GM13976 (cell line): ENCODE results near the gene NTRK2.

Source experiments
- DNase-seq: peaks from one replicate; pipeline ENCODE4 v3.0.0; 2012; ENCODE audit warnings: low spot score
- CTCF ChIP-seq: IDR thresholded peaks from 2 replicates; pipeline ENCODE4 v1.5.1; 2012; ENCODE audit warnings: borderline replicate concordance, mild to moderate bottlenecking; ENCODE audit not compliant: insufficient read depth; ENCODE audit errors: extremely low read depth, missing control alignments, control extremely low read depth
- in situ Hi-C: fragments of 300-500 bp; cut with MboI; formaldehyde crosslinking; loops from one replicate; pipeline ENCODE4 v1.12.0; 2022; ENCODE audit warnings: low sequenced_read_pairs, mixed read lengths, inconsistent platforms; ENCODE audit not compliant: unreplicated experiment

Gene NTRK2

DNA sequence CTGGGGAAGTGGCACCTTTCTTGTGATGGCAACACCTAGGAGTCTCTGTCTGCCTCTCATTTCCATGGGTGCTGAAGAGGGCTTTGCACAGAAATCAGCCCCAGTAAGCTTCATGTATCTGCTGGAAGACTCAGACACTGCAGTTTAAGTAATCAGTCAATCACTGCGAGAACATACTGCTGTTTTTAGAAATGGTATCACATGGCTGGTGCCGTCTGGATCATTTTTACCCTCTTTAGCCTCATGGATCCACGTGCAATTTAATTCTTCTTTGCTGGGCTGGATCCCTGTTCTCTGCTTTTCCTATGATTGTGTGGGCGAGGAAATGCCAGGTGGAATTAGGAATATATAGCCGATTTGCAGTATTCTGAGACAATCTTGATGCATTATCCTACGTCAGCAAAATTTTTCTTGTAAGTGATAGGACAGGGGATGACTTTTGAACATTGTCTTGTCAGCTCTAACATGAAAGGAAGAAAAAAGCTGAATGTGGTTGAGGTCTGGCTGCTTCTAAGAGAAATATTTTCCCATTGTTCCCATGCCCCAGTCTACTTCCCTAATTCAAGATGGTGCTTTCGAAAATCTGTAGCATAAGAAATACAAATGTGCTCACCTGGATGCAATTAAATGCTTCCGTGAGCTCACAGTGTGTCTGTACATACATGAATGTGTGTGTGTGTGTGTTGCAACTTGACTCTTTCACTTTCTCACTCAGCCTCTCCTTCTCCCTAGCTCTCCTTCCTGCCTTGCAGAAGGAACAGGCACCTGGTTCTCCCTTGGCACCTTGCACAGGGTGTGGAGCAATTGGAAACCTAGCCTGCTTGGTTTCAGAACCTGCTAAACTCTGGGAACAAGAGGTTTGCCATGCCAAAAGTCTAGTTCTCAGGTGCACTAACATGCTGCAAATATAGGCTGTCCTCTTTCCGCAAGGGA lies 281.6 kb downstream of the NTRK2 start:
- in situ Hi-C loops, result loop anchor here (10.0 to 25.0 kb wide), 2 partner anchors 256 to 539 kb away; no protein-coding TSS in a partner anchor
- no peak for TF ChIP-seq CTCF
- no peak for DNase-seq

GRCh38 chr9:84953252-84953773 lies 283.8 kb downstream of the NTRK2 start:
- in situ Hi-C loops, result loop anchor here (10.0 to 25.0 kb wide), 2 partner anchors 259 to 541 kb away; no protein-coding TSS in a partner anchor
- no peak for TF ChIP-seq CTCF
- no peak for DNase-seq

- peak; percentile 92 for TF ChIP-seq CTCF
- peak; percentile 87 for DNase-seq
- in situ Hi-C loops, result loop anchor here (10.0 to 25.0 kb wide), 2 partner anchors 259 to 542 kb away; no protein-coding TSS in a partner anchor
Measured at GRCh38 chr9:84953797-84954705, 284.5 kb downstream of the NTRK2 start.

GRCh38 chr9:84955155-84955554 lies 285.6 kb downstream of the NTRK2 start:
- TF ChIP-seq CTCF, result no peak
- DNase-seq, result no peak
- in situ Hi-C loops, result loop anchor here (10.0 to 25.0 kb wide), 2 partner anchors 260 to 543 kb away; no protein-coding TSS in a partner anchor

GRCh38 chr9:84955971-84956370 lies 286.4 kb downstream of the NTRK2 start:
- DNase-seq, result no peak
- in situ Hi-C loops, result loop anchor here (10.0 to 25.0 kb wide), 2 partner anchors 261 to 544 kb away; no protein-coding TSS in a partner anchor

More at GRCh38 chr9:84955971-84956370, 286.4 kb downstream of the NTRK2 start:
- TF ChIP-seq CTCF, result no peak
